Germinal center (tissue), 1 donor: ENCODE data around the gene SORBS2.
A peak's percentile ranks its signal among the peaks of the same experiment; 100 is the strongest.
"Not testable (repeated sequence)": the region's sequence is repeated elsewhere in the genome, so short reads cannot be mapped to it uniquely, and the experiment has no call there.

Experiments used
- DNase-seq: peaks from one replicate; pipeline ENCODE4 v3.0.0; 2012; ENCODE audit warnings: mixed read lengths, low spot score

SORBS2 gene

GRCh38 chr4:185736882-185737281, 75.1 kb downstream of the SORBS2 start:
- no peak for DNase-seq

- DNase-seq, result no peak
Observed at GRCh38 chr4:185735866-185736400, 76.1 kb downstream of the SORBS2 start.

GRCh38 chr4:185734930-185735329, 77.1 kb downstream of the SORBS2 start:
- DNase-seq, result no peak

GRCh38 chr4:185734214-185734613, 77.8 kb downstream of the SORBS2 start:
- DNase-seq, result no peak

GRCh38 chr4:185730849-185731608, 81.0 kb downstream of the SORBS2 start:
- DNase-seq, result peak; percentile 15

- no peak for DNase-seq
Observed at GRCh38 chr4:185730387-185730786, 81.6 kb downstream of the SORBS2 start.

GRCh38 chr4:185729391-185729804, 82.6 kb downstream of the SORBS2 start:
- DNase-seq, result no peak

GRCh38 chr4:185728893-185729292, 83.1 kb downstream of the SORBS2 start:
- no peak for DNase-seq

DNA sequence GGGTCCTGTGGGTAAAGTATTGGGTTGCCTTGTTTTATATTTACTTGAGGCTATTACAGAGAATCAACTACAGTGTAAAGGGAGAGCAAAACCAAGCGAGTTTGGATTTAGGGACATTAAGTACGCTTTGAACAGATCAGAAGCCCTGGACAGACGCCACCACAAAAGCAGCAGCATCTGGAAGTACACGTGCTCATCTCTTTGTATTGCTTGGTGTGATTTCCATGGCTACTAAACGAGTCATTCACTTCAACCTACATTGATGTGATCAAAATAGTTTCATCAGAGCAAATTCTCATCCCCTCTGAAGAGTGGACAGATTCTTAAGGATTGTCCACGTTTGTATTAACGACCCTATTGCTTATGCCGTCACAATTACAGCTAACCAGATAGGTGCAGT, 85.1 kb downstream of the SORBS2 start:
- no peak for DNase-seq

DNA sequence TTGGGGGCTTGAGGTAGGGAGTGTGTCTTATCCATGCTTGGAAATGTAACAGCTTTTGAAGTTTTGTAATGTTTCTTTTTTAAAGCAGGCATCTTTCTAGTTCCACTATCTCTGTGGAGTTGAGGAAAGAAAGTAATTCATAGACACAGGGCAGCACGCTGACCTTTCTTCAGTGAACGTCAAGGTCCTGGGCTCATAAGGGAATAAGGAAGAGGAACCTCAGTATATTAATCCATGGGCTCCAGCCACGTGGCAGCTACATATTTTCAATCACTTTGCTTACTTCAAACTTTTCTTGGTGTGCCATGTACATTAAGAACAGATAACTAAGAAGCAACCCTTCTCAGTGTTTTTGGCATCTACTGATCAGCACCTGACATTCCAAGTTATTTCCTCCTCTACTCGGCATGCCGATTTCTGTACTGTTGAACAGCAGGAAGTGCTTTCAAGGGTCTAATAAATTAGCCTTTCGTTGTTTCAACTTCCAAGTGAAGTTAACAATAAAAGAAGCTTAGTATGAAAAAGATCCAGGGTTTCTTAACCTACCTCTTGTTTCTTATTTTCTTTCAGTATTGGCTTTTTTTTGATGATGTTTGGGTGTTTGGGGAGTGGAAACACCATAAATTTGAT, 88.2 kb downstream of the SORBS2 start:
- DNase-seq, result no peak

- no peak for DNase-seq
Observed at GRCh38 chr4:185722029-185722316, 90.0 kb downstream of the SORBS2 start.

DNA sequence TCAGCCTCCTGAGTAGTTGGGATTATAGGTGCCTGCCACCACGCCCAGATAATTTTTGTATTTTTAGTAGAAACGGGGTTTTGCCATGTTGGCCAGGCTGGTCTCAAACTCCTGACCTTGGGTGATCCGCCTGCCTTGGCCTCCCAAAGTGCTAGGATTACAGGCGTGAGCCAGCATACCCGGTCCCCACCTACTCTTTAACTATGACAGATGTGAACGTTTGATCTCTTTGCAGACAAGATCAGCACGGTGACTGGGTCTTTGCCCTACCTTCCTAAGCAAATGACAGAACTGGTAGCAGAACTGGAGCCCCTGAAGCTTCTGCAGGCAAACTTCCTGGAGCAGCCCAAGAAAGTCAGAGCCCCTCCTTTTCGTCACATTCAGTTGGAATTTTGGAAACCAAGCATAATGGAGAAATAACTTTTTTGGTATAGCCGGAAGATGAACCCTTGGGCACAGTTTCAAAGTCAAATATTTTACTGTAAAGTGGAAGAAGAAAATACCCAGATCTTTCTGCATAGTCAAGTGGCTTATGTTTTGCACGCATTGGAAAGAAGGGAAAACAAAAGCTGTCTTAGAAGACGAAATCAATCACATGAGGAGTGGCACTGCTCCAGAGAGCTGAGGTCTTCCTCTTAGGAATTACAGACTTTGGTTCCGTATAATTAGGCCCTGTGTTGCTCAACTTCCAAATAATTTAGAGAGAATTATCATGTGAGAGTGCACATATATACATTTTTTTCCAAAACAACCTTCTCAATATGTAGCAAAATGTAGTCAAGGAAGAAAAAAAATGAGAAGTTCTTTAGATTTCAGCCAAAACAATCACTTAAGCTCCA, 90.6 kb downstream of the SORBS2 start:
- DNase-seq, result no peak

GRCh38 chr4:185719500-185719858, 92.5 kb downstream of the SORBS2 start:
- no peak for DNase-seq

- DNase-seq, result no peak
Observed at GRCh38 chr4:185718578-185719499, 93.2 kb downstream of the SORBS2 start.

- DNase-seq, result no peak
Observed at GRCh38 chr4:185717377-185717741, 94.6 kb downstream of the SORBS2 start.

DNA sequence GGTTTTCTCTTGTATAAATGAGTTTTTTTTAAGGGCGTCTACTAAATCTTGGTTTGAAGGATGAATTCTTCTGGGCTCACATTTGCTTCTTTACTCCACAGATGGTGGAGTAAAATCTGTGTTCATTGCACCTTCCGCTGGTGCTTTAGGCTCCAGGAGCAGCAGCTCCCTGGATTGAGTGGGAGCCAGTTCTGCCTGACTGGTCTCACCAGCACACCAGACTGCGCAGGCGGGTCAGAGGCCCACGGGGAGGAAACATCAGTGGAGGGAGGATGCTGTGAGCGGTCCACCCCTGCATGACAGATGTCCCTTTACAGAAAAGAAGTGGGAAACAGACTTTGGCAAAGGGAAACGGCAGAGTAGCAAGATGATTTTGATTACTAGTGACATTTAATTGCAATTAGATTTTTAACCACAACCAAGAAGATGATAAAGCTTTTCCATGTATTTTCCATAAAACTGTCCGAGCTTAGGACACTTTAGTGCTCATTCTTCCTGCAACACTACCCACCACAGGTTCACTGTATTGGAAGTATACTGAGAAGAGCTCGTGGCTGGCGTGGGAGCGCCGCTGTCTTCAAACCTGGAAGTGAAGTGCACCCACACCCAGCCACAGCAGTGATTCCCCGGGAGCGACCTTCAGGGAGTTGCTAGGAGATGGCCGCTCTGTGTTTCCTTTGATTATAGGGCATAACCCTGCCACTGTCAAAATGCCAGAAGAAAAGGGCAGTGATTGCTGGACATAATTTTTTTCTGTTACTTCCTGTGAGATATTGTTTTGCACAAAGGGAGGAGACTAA, 95.2 kb downstream of the SORBS2 start:
- no peak for DNase-seq

DNA sequence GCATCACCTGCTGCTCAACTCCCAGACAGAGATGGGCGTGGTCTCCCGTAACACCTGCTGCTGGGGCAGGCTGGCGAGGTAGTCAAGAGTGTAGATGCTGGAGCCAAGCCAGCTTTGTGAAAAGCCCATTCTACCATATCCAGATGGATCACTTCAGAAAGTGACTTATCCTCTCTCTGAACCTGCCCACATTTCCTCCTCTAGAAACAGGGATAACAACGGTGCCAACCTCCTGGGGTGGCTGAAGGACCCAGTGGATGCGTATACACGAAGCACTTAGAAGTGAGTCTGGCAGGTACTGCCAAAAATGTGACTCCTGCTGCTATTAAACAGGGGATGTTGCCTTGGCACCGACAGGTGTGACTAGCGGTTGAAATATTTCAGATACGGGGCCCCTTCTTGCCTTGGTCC, 95.8 kb downstream of the SORBS2 start:
- no peak for DNase-seq

DNA sequence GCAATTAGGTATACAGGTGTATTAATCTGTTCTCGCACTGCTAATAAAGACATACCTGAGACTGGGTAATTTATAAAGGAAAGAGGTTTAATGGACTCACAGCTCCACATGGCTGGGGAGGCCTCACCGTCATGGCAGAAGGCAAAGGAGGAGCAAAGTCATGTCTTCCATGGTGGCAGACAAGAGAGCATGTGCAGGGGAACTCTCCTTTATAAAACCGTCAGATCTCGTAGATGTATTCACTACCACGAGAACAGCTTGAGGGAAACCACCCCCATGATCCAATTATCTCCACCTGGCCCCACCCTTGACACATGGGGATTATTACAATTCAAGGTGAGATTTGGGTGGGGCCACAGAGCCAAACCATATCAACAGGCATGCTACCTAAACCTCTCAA, 97.5 kb downstream of the SORBS2 start:
- not testable (repeated sequence) for DNase-seq

GRCh38 chr4:185713731-185714130, 98.3 kb downstream of the SORBS2 start:
- DNase-seq, result no peak

DNA sequence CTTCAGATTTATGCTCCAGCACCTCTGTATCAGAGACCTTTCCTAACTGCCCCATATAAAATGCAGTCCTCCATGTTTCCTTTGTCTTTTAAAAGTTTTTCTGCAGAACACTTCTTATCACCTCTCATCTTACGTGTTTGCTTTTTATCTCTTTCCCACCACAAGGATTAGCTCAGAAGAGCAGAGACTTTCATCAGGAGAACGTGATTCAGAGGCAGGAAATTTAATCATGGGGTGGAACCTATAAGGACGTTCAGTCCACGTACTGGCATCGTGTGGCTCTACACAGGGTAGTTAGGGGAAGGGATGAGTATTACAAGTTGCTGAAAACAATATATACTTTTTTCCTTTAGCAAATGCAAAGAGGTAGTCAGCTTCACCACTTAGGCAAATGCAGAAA, 98.7 kb downstream of the SORBS2 start:
- DNase-seq, result no peak
